Skeletal muscle satellite cell (primary cell): ENCODE results near the gene VSNL1.

Experiments used
- H3K27me3 ChIP-seq: 2 replicates; pipeline ENCODE4 v1.7.0; 2013; ENCODE audit warnings: low read length; ENCODE audit not compliant: control insufficient read depth, insufficient read depth
- H3K36me3 ChIP-seq: 2 replicates; pipeline ENCODE4 v1.7.0; 2013; ENCODE audit warnings: mild to moderate bottlenecking, control low read depth, low read length; ENCODE audit not compliant: insufficient read depth
- H3K4me1 ChIP-seq: 2 replicates; pipeline ENCODE4 v1.7.0; 2013; ENCODE audit warnings: low read length; ENCODE audit not compliant: control insufficient read depth, insufficient read depth
- H3K4me2 ChIP-seq: 2 replicates; pipeline ENCODE4 v1.7.0; 2013; ENCODE audit warnings: mild to moderate bottlenecking, low read length
- H3K4me3 ChIP-seq: 2 replicates; pipeline ENCODE4 v1.7.0; 2013; ENCODE audit warnings: low read length
- H3K9ac ChIP-seq: 2 replicates; pipeline ENCODE4 v1.7.0; 2013; ENCODE audit warnings: mild to moderate bottlenecking, low read depth, low read length, moderate library complexity
- H3K9me3 ChIP-seq: replicated peaks from 2 replicates; pipeline ENCODE4 v1.7.0; 2013; ENCODE audit warnings: mild to moderate bottlenecking, control low read depth, low read length

The VSNL1 gene

GRCh38 chr2:17657759-17658158, 117.3 kb downstream of the VSNL1 start:
- Histone ChIP-seq H3K4me3 (no peak overlapping the region), H3K9me3 (no peaks in the 10 kb centered on the region), H3K4me1 (peaks cover 4% of the 10 kb centered on the region), H3K27me3 (no peaks in the 10 kb centered on the region), H3K4me2 (no peak overlapping the region), H3K36me3 (peaks cover 10% of the 10 kb centered on the region), H3K9ac (no peak overlapping the region)

- peaks cover 4% of the 10 kb centered on the region for H3K4me1 ChIP-seq
- H3K27me3 ChIP-seq, result no peaks in the 10 kb centered on the region
- no peak overlapping the region for H3K4me3 ChIP-seq
- H3K9me3 ChIP-seq, result no peaks in the 10 kb centered on the region
- H3K36me3 ChIP-seq, result peaks cover 14% of the 10 kb centered on the region
- no peak overlapping the region for H3K4me2 ChIP-seq
- H3K9ac ChIP-seq, result no peak overlapping the region
Measured at GRCh38 chr2:17658251-17658843, 117.9 kb downstream of the VSNL1 start.

- no peak overlapping the region for H3K9ac ChIP-seq
- peaks cover 4% of the 10 kb centered on the region for H3K4me1 ChIP-seq
- H3K9me3 ChIP-seq, result no peaks in the 10 kb centered on the region
- H3K27me3 ChIP-seq, result no peaks in the 10 kb centered on the region
- H3K36me3 ChIP-seq, result peaks cover 24% of the 10 kb centered on the region
- H3K4me2 ChIP-seq, result no peak overlapping the region
- no peak overlapping the region for H3K4me3 ChIP-seq
Measured at GRCh38 chr2:17660219-17660618, 119.7 kb downstream of the VSNL1 start.

- no peaks in the 10 kb centered on the region for H3K27me3 ChIP-seq
- no peak overlapping the region for H3K9ac ChIP-seq
- H3K36me3 ChIP-seq, result peaks cover 24% of the 10 kb centered on the region
- H3K4me2 ChIP-seq, result no peak overlapping the region
- H3K9me3 ChIP-seq, result no peaks in the 10 kb centered on the region
- no peak overlapping the region for H3K4me3 ChIP-seq
- peaks cover 4% of the 10 kb centered on the region for H3K4me1 ChIP-seq
Measured at GRCh38 chr2:17661460-17661859, 121.0 kb downstream of the VSNL1 start.

GRCh38 chr2:17662723-17663122, 122.2 kb downstream of the VSNL1 start:
- Histone ChIP-seq H3K9me3 (no peaks in the 10 kb centered on the region), H3K9ac (no peak overlapping the region), H3K27me3 (no peaks in the 10 kb centered on the region), H3K4me3 (no peak overlapping the region), H3K36me3 (peaks cover 24% of the 10 kb centered on the region), H3K4me1 (peaks cover 4% of the 10 kb centered on the region), H3K4me2 (no peak overlapping the region)

GRCh38 chr2:17664534-17664933, 124.0 kb downstream of the VSNL1 start:
- Histone ChIP-seq H3K27me3 (no peaks in the 10 kb centered on the region), H3K36me3 (peaks cover 27% of the 10 kb centered on the region), H3K4me2 (no peak overlapping the region), H3K4me3 (no peak overlapping the region), H3K9me3 (no peaks in the 10 kb centered on the region), H3K4me1 (peaks cover 5% of the 10 kb centered on the region), H3K9ac (no peak overlapping the region)

GRCh38 chr2:17667898-17668297, 127.4 kb downstream of the VSNL1 start:
- no peaks in the 10 kb centered on the region for H3K27me3 ChIP-seq
- peaks cover 20% of the 10 kb centered on the region for H3K36me3 ChIP-seq
- no peaks in the 10 kb centered on the region for H3K9me3 ChIP-seq
- no peak overlapping the region for H3K4me2 ChIP-seq
- no peak overlapping the region for H3K9ac ChIP-seq
- no peak overlapping the region for H3K4me3 ChIP-seq
- H3K4me1 ChIP-seq, result peaks cover 9% of the 10 kb centered on the region

GRCh38 chr2:17672583-17673317, 132.3 kb downstream of the VSNL1 start:
- H3K27me3 ChIP-seq, result no peaks in the 10 kb centered on the region
- H3K4me3 ChIP-seq, result no peak overlapping the region
- no peak overlapping the region for H3K9ac ChIP-seq
- no peaks in the 10 kb centered on the region for H3K9me3 ChIP-seq
- peaks cover 20% of the 10 kb centered on the region for H3K36me3 ChIP-seq
- H3K4me2 ChIP-seq, result peak overlapping the region; percentile 40
- H3K4me1 ChIP-seq, result peaks cover 17% of the 10 kb centered on the region

GRCh38 chr2:17674817-17675216, 134.3 kb downstream of the VSNL1 start:
- Histone ChIP-seq H3K4me1 (peaks cover 12% of the 10 kb centered on the region), H3K27me3 (no peaks in the 10 kb centered on the region), H3K4me2 (no peak overlapping the region), H3K9me3 (no peaks in the 10 kb centered on the region), H3K36me3 (peaks cover 14% of the 10 kb centered on the region), H3K4me3 (no peak overlapping the region), H3K9ac (no peak overlapping the region)

- Histone ChIP-seq H3K27me3 (no peaks in the 10 kb centered on the region), H3K36me3 (peaks cover 22% of the 10 kb centered on the region)
Measured at GRCh38 chr2:17680119-17680518, 139.6 kb downstream of the VSNL1 start.

GRCh38 chr2:17682098-17682857, 141.8 kb downstream of the VSNL1 start:
- Histone ChIP-seq H3K9ac (no peak overlapping the region), H3K36me3 (peaks cover 14% of the 10 kb centered on the region), H3K27me3 (no peaks in the 10 kb centered on the region), H3K4me1 (no peaks in the 10 kb centered on the region), H3K4me3 (no peak overlapping the region), H3K4me2 (no peak overlapping the region), H3K9me3 (no peaks in the 10 kb centered on the region)

More at GRCh38 chr2:17680119-17680518, 139.6 kb downstream of the VSNL1 start:
- H3K9me3 ChIP-seq, result no peaks in the 10 kb centered on the region
- no peaks in the 10 kb centered on the region for H3K4me1 ChIP-seq
- no peak overlapping the region for H3K9ac ChIP-seq
- no peak overlapping the region for H3K4me2 ChIP-seq
- H3K4me3 ChIP-seq, result no peak overlapping the region
